WTC11 (cell line): ENCODE data around the gene ENPP6. TPM values are rescaled to one million over a fixed set of nuclear protein-coding genes. Genes with fewer than 3 reads are reported as not detected.

Experiments used
- ATAC-seq: fragments of 200-7000 bp; cut with Tn5 transposase; 2 replicates; pipeline ENCODE4 v1.10.0; 2021; ENCODE audit warnings: mild to moderate bottlenecking, moderate library complexity
- CTCF ChIA-PET: fragments of 300-600 bp; sonication (Branson Sonifier 250); formaldehyde crosslinking; loops from one replicate; lab custom pipeline; 2021; ENCODE audit warnings: antibody characterized with exemption; lab: Charles Lee
- POLR2A ChIA-PET: fragments of 350-600 bp; sonication (Branson Sonifier 250); formaldehyde crosslinking; loops from one replicate; lab custom pipeline; 2021; ENCODE audit warnings: antibody characterized with exemption; lab: Charles Lee
- DNase-seq: peaks from one replicate; pipeline ENCODE4 v3.0.0; 2021; ENCODE audit warnings: low spot score
- H3K27ac Mint-ChIP-seq: 2 replicates; pipeline ENCODE4 v1.8.0; 2021; ENCODE audit warnings: mixed read lengths
- H3K27me3 Mint-ChIP-seq: 2 replicates; pipeline ENCODE4 v1.8.0; 2021; ENCODE audit warnings: low read depth, mild to moderate bottlenecking, moderate library complexity, mixed read lengths
- H3K36me3 Mint-ChIP-seq: 2 replicates; pipeline ENCODE4 v1.8.0; 2021; ENCODE audit warnings: mixed read lengths
- H3K4me1 Mint-ChIP-seq: 2 replicates; pipeline ENCODE4 v1.8.0; 2022; ENCODE audit warnings: mixed read lengths
- H3K4me3 Mint-ChIP-seq: 2 replicates; pipeline ENCODE4 v1.8.0; 2021; ENCODE audit warnings: mild to moderate bottlenecking, moderate library complexity, mixed read lengths
- H3K9me3 Mint-ChIP-seq: 2 replicates; pipeline ENCODE4 v1.8.0; 2021; ENCODE audit warnings: mixed read lengths
- CTCF ChIP-seq: fragments of 200-600 bp; IDR thresholded peaks from 2 replicates; pipeline ENCODE4 v1.8.0; 2022; ENCODE audit warnings: antibody characterized with exemption
- ERG ChIP-seq: fragments of 250-450 bp; sonication (Bioruptor Pico); IDR thresholded peaks from 2 replicates; pipeline ENCODE4 v1.8.0; 2021; ENCODE audit warnings: mild to moderate bottlenecking
- FOXP4 ChIP-seq: sonication (generic); formaldehyde crosslinking; IDR thresholded peaks from 2 replicates; pipeline ENCODE4 v1.8.0; 2022; ENCODE audit warnings: mild to moderate bottlenecking, missing genetic modification reagents
- GABPB1 ChIP-seq: sonication (generic); formaldehyde crosslinking; IDR thresholded peaks from 2 replicates; pipeline ENCODE4 v1.8.1; 2023; ENCODE audit warnings: mild to moderate bottlenecking, missing genetic modification reagents
- HMGA2 ChIP-seq: fragments of 250-450 bp; sonication (Bioruptor Pico); IDR thresholded peaks from 2 replicates; pipeline ENCODE4 v1.4.0; 2021; ENCODE audit warnings: mild to moderate bottlenecking, moderate library complexity
- KAT7 ChIP-seq: sonication (generic); formaldehyde crosslinking; IDR thresholded peaks from 2 replicates; pipeline ENCODE4 v1.8.1; 2023; ENCODE audit warnings: missing genetic modification reagents, mild to moderate bottlenecking, borderline replicate concordance
- NFATC4 ChIP-seq: fragments of 250-450 bp; sonication (Bioruptor Pico); IDR thresholded peaks from 2 replicates; pipeline ENCODE4 v1.9.0; 2021; ENCODE audit warnings: mild to moderate bottlenecking
- NFYB ChIP-seq: sonication (generic); formaldehyde crosslinking; conservative IDR thresholded peaks from 2 replicates; pipeline ENCODE4 v1.8.0; 2022; ENCODE audit warnings: low read depth, missing genetic modification reagents
- NR2C2 ChIP-seq: sonication (generic); formaldehyde crosslinking; IDR thresholded peaks from 2 replicates; pipeline ENCODE4 v1.8.0; 2022; ENCODE audit warnings: mild to moderate bottlenecking, missing genetic modification reagents
- PRDM15 ChIP-seq: sonication (generic); formaldehyde crosslinking; IDR thresholded peaks from 2 replicates; pipeline ENCODE4 v1.8.0; 2022; ENCODE audit warnings: missing genetic modification reagents
- SMAD3 ChIP-seq: sonication (generic); formaldehyde crosslinking; IDR thresholded peaks from 2 replicates; pipeline ENCODE4 v1.8.0; 2022; ENCODE audit warnings: missing genetic modification reagents, mild to moderate bottlenecking, borderline replicate concordance
- STAT6 ChIP-seq: sonication (generic); formaldehyde crosslinking; conservative IDR thresholded peaks from 2 replicates; pipeline ENCODE4 v1.8.1; 2023; ENCODE audit warnings: mild to moderate bottlenecking, low read depth, missing genetic modification reagents, moderate library complexity
- TCF7 ChIP-seq: sonication (generic); formaldehyde crosslinking; IDR thresholded peaks from 2 replicates; pipeline ENCODE4 v1.8.0; 2022; ENCODE audit warnings: mild to moderate bottlenecking, low read depth, missing genetic modification reagents, moderate library complexity
- TP53 ChIP-seq: sonication (generic); formaldehyde crosslinking; IDR thresholded peaks from 2 replicates; pipeline ENCODE4 v1.8.1; 2023; ENCODE audit warnings: mild to moderate bottlenecking, missing genetic modification reagents
- ZMAT4 ChIP-seq: fragments of 250-450 bp; sonication (Bioruptor Pico); IDR thresholded peaks from 2 replicates; pipeline ENCODE4 v1.9.0; 2021; ENCODE audit warnings: mild to moderate bottlenecking
- ZNF263 ChIP-seq: sonication (generic); formaldehyde crosslinking; IDR thresholded peaks from 2 replicates; pipeline ENCODE4 v1.8.1; 2022; ENCODE audit warnings: low read depth, mild to moderate bottlenecking, moderate library complexity, missing genetic modification reagents
- ZNF281 ChIP-seq: sonication (generic); formaldehyde crosslinking; IDR thresholded peaks from 2 replicates; pipeline ENCODE4 v1.8.0; 2023; ENCODE audit warnings: mild to moderate bottlenecking, missing genetic modification reagents
- ZNF671 ChIP-seq: fragments of 250-450 bp; sonication (Bioruptor Pico); IDR thresholded peaks from 2 replicates; pipeline ENCODE4 v1.8.0; 2021; ENCODE audit warnings: mild to moderate bottlenecking
- ZSCAN18 ChIP-seq: fragments of 250-450 bp; sonication (Bioruptor Pico); IDR thresholded peaks from 2 replicates; pipeline ENCODE4 v2.1.2; 2022; ENCODE audit warnings: mild to moderate bottlenecking, moderate library complexity
- total RNA-seq: library from RNA; stranded (reverse); gene quantifications from 3 replicates; pipeline ENCODE4 v1.2.3, GENCODE V29; 2021

ENPP6 gene
- total RNA-seq, 1 experiment from 2014 or later, result 0.09 TPM

- TF ChIP-seq ZNF281 (CRISPR knock-in tag) (no peak), KAT7 (CRISPR knock-in tag) (no peak), ZNF263 (no peak), ZNF671 (no peak), HMGA2 (CRISPR knock-in tag) (no peak), NFYB (CRISPR knock-in tag) (no peak), TP53 (CRISPR knock-in tag) (no peak), TCF7 (CRISPR knock-in tag) (no peak), PRDM15 (CRISPR knock-in tag) (no peak), NR2C2 (CRISPR knock-in tag) (no peak)
Observed at GRCh38 chr4:184067931-184068554, 149.6 kb downstream of the ENPP6 start (continued).

- H3K4me1 Mint-ChIP-seq, result peaks cover 4% of the 10 kb centered on the region; the same call in 1 of the 2 replicates
- H3K36me3 Mint-ChIP-seq, result 0 out of 2 replicates have a peak, but pooled peaks cover under 1% of the 10 kb centered on the region
- DNase-seq (no peak), ATAC-seq (no peak)
- H3K27me3 Mint-ChIP-seq, result no peaks in the 10 kb centered on the region
- no peak overlapping the region for H3K27ac Mint-ChIP-seq
- no peak overlapping the region for H3K4me3 Mint-ChIP-seq
- POLR2A ChIA-PET, result no interaction called here
- CTCF ChIA-PET, result no interaction called here
- peaks cover 1% of the 10 kb centered on the region for H3K9me3 Mint-ChIP-seq
- TF ChIP-seq FOXP4 (CRISPR knock-in tag) (no peak), ERG (CRISPR knock-in tag) (no peak), NFATC4 (no peak), TCF7 (CRISPR knock-in tag) (no peak), ZMAT4 (CRISPR knock-in tag) (no peak), SMAD3 (CRISPR knock-in tag) (no peak), CTCF (no peak), ZSCAN18 (CRISPR knock-in tag) (no peak), GABPB1 (no peak), STAT6 (CRISPR knock-in tag) (no peak)
Observed at GRCh38 chr4:184066584-184067300, 150.9 kb downstream of the ENPP6 start.
